Urothelium cell line (cell line): ENCODE data around the gene RGS16.
A peak's percentile ranks its signal among the peaks of the same experiment; 100 is the strongest.

Experiments used
- DNase-seq: peaks from one replicate; pipeline ENCODE4 v3.0.0; 2011; ENCODE audit warnings: low spot score, mixed read lengths
- FAIRE-seq: peaks from 2 replicates; lab custom pipeline; 2011; peaks lifted over from hg19 to GRCh38; lab: Jason Lieb, UNC

Gene RGS16

GRCh38 chr1:182587093-182587492 lies 17.1 kb downstream of the RGS16 start:
- FAIRE-seq, result no peak
- DNase-seq, result no peak

GRCh38 chr1:182586380-182586779 lies 17.8 kb downstream of the RGS16 start:
- FAIRE-seq (no peak), DNase-seq (no peak)

GRCh38 chr1:182584746-182585145 lies 19.4 kb downstream of the RGS16 start:
- no peak for DNase-seq
- FAIRE-seq, result no peak

- DNase-seq, result no peak
- no peak for FAIRE-seq
Measured at GRCh38 chr1:182580736-182581135, 23.5 kb downstream of the RGS16 start.

DNA sequence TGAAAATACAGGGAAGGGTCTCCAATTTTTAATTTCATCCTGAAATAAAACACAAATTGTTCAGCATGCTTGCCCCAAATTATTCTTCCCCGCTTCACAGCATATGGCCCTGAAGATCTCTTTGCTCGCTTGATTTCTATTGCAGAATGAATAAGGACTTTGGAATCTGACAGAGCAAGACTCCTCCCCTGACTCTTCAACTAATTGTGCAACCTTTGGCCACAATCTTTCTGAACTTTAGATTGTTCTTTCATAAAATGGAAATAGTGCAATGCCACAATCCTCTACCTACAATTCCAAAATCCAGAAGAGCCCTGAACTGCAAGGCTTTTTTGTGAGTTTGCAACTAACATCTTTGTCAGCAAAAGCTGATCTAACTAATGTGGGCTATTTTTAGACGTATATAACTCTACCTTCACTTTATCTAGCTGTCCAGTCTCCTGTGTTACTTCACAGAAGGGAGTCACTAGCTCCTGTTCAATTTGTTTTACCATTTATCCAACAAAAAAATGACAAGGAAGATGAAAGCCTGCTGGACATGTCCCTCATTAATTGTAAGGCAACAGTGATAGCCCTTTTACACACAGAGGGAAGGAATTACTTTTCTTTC lies 28.5 kb downstream of the RGS16 start:
- FAIRE-seq, result no peak
- DNase-seq, result peak; percentile 25

GRCh38 chr1:182574156-182574555 lies 30.0 kb downstream of the RGS16 start:
- DNase-seq (no peak), FAIRE-seq (no peak)

- DNase-seq (no peak), FAIRE-seq (no peak)
Measured at GRCh38 chr1:182570611-182570970, 33.6 kb downstream of the RGS16 start.

GRCh38 chr1:182569939-182570610 lies 34.1 kb downstream of the RGS16 start:
- no peak for DNase-seq
- FAIRE-seq, result no peak

DNA sequence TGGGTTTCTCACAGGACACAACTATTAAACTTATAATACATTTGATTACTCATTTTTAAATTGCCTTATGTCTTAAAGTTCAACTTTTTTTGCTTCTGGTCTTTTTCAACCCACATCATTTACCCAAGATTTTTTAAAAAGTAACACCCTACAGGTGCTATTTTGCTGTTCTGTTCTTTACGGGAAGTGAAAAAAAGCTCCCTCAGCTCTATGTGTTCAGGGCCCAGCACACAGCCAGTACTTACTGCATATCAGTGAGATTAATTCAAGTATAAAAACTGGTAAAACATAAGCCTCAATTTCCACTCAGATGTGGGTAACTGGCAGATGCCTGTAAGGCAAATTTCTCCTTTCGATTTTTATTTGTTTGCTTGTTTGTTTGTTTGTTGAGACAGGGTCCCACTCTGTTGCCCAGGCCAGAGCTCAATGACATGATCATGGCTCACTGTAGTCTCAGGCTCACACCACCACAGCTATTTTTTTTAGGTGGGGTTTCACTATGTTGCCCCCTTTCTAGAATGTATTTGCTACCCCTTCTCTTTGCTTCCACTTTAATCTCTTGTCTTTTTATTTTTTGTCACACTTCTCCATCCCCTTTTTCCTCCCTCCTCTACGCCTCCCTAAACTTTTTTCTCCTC lies 35.4 kb downstream of the RGS16 start:
- DNase-seq (no peak), FAIRE-seq (no peak)

GRCh38 chr1:182567629-182568028 lies 36.6 kb downstream of the RGS16 start:
- DNase-seq (no peak), FAIRE-seq (no peak)

DNA sequence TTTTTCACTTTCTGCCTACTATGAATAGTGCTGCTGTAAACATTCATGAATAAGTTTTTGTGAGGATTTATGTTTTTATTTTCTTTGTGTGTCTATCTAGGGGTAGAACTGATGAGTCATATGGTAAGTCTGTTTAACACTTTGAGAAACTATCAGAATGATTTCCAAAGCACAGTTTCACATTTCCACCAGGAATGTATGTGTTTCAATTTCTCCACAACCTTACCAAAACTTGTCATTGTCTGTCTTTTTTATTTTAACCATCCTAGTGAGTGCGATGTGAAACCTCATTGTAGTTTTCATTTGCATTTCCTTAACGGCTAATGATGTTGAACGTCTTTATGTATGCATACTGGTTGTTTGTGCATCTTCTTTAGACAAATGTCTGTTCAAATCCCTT lies 38.7 kb downstream of the RGS16 start:
- FAIRE-seq, result no peak
- no peak for DNase-seq

DNA sequence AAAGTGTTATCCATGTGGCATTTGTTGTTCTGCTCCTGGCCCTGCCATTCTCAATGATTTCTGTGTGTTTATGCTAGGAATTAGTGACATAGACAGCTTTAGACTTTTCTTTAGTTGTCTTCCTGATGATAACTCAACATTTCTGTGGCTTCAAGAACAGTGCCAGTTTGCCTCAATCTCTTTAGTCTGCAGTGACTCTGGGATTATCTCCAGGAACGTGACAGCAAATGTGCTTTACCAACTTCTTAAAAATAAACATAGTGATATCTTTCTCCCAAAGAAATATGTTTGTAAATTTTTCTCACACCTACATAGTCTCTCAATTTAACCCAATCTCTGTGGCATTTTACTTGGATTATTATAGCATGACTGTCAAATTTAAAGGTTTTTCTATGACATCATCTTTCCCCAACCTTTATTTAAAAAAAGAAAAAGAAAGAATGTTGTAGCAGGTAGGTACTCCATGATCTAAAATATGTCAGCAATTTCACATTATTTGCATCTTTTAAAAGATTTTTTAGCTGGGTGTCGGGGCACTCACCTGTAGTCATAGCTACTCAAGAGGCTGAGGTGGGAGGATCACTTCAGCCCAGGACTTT lies 39.7 kb downstream of the RGS16 start:
- DNase-seq, result no peak
- FAIRE-seq, result no peak

DNA sequence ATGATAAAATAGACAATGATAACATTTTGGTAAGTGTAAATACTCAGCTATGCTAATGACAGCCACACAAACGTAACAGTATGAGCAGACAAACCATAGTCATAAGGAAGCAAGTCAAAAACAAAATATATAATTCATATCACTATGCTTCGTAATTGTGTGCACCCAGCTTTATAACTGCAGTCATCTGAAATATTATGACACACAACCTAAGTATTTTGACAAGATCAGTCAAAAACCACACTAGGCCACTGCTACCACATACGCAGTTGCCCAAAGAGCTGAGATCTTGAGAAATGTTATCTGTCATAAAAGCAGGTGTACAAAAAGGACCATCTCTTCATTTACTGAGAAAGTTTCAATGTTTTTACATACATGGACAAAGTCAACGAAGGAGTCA lies 41.1 kb downstream of the RGS16 start:
- DNase-seq (no peak), FAIRE-seq (no peak)

DNA sequence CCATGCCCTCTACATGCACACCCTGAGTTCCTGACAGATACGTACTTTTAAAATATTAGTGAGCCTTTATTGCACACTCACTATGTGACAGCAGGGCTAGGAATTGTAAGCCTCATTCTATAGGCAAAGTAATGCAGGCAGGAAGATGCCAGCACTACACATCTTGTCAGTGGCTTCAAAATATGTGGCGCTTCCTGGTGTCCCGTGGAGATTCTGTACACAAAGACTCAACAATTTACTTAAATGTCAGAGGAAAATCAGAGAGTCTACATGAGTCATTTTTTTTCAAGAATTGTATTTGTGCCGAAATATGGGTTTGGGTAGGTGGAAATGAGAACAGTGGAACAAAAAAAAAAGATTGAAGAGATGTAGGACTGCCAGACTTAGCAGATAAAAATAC lies 42.7 kb downstream of the RGS16 start:
- no peak for DNase-seq

GRCh38 chr1:182560392-182560984 lies 43.7 kb downstream of the RGS16 start:
- no peak for DNase-seq
- FAIRE-seq, result no peak

More for the DNA sequence above, 42.7 kb downstream of the RGS16 start:
- FAIRE-seq, result no peak

- FAIRE-seq, result no peak
Measured at GRCh38 chr1:182556279-182556678, 47.9 kb downstream of the RGS16 start.

DNA sequence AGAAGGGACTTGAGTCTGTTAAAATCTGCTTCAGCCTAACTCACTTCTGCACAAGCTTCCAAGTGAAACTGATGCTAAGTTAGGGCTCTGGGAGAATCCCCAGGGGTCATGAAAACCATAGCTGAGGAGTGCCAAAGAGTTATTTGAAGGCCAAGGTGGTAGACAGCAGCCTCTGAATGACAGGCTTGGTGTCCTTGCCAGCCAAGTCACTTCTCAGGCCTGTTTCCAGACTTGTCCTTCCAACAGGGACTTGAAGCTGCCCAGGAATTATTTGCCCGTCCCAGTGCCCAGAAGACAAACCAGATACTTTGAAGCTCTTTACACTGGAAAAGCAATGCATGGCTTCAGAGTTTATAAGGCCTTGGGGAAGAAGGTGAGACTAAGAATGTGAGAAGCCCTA lies 48.7 kb downstream of the RGS16 start:
- DNase-seq (no peak), FAIRE-seq (no peak)

More at GRCh38 chr1:182556279-182556678, 47.9 kb downstream of the RGS16 start:
- no peak for DNase-seq

DNA sequence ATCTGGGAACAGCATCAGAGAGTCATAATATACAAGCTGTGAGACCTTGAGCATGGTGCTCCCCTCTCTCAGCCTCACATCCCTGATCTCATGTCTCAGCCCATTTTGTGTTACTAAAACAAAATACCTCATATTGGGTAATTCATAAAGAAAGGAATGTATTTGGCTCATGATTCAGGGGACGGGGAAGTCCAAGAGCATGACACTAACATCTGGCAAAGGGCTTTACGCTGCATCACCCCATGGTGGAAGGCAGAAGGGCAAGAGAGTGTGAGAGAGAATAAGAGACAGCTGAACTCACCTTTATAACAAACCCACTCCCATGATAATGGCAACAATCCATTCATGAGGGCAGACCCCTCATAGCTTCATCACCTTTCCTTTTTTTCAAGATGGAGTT lies 51.7 kb downstream of the RGS16 start:
- DNase-seq, result no peak
- FAIRE-seq, result no peak

- DNase-seq (no peak), FAIRE-seq (no peak)
Measured at GRCh38 chr1:182549811-182550210, 54.4 kb downstream of the RGS16 start.

DNA sequence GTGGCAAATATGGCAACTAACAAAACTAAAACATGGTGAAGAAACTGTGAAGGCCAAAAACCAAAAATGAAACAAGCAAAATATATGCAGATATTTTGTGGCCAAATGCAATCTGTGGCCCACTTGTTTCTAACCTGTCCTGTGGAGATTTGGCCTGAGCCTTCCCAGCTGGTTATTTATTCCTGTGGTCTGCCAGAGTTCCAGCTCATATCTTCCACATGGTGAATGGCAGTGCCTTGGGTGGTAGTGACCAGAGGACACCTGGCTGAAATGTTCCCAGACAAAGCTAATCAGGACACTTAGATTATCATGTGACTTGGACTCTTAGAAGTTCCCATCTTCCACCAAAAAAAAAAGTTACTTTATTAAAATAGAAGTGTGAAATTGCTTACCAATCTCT lies 54.8 kb downstream of the RGS16 start:
- DNase-seq (no peak), FAIRE-seq (no peak)
